Measurements from ENCODE around the gene UBE2E2. TPM values are rescaled to one million over a fixed set of nuclear protein-coding genes. Genes with fewer than 3 reads are reported as not detected.

Gene UBE2E2
- total RNA-seq, 4 donors from 2014 or later = 7.9 to 44.7 (median 26.6) TPM

DNA sequence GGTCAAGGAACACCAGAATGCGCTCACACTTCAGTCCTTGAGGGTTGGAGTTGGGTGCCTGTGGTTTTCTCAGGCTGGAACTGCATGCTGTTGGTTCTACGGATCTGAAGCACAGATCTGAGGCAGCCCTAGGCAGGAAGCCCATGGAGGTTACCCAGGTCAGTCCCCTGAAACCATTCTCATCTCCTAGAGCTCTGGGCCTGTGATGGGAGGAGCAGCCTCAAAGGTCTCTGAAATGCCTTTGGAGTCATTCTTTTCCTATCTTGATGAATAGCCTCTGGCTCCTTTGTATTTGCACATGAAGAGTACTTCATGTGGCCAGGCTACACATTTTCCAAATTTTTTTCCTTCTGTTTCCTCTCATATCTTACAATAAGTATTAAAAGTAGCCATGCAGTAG lies 423.3 kb downstream of the UBE2E2 start:
- Histone ChIP-seq H3K27me3 (no peaks in the 10 kb centered on the region), H3K4me3 (no peak overlapping the region), H3K36me3 (no peaks in the 10 kb centered on the region), H3K27ac (no peak overlapping the region), H3K4me1 (no peaks in the 10 kb centered on the region), H3K9me3 (no peaks in the 10 kb centered on the region)
- TF ChIP-seq, protein P1, sequence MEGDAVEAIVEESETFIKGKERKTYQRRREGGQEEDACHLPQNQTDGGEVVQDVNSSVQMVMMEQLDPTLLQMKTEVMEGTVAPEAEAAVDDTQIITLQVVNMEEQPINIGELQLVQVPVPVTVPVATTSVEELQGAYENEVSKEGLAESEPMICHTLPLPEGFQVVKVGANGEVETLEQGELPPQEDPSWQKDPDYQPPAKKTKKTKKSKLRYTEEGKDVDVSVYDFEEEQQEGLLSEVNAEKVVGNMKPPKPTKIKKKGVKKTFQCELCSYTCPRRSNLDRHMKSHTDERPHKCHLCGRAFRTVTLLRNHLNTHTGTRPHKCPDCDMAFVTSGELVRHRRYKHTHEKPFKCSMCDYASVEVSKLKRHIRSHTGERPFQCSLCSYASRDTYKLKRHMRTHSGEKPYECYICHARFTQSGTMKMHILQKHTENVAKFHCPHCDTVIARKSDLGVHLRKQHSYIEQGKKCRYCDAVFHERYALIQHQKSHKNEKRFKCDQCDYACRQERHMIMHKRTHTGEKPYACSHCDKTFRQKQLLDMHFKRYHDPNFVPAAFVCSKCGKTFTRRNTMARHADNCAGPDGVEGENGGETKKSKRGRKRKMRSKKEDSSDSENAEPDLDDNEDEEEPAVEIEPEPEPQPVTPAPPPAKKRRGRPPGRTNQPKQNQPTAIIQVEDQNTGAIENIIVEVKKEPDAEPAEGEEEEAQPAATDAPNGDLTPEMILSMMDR (IDR thresholded peaks at IDR 0.05 in 4 of 5, conservative IDR thresholded peaks at IDR 0.05 in 1 of 5) = no peak
- no peak for TF ChIP-seq POLR2A (IDR thresholded peaks at IDR 0.05)
- no peak for DNase-seq
- in situ Hi-C loops (cut with MboI; ENCODE audit: low sequenced_read_pairs in 4 of 4) = no loop called here
- intact Hi-C loops (cut with DNase I; ENCODE audit: low total_unique reads) = no loop called here
- no peak for ATAC-seq

DNA sequence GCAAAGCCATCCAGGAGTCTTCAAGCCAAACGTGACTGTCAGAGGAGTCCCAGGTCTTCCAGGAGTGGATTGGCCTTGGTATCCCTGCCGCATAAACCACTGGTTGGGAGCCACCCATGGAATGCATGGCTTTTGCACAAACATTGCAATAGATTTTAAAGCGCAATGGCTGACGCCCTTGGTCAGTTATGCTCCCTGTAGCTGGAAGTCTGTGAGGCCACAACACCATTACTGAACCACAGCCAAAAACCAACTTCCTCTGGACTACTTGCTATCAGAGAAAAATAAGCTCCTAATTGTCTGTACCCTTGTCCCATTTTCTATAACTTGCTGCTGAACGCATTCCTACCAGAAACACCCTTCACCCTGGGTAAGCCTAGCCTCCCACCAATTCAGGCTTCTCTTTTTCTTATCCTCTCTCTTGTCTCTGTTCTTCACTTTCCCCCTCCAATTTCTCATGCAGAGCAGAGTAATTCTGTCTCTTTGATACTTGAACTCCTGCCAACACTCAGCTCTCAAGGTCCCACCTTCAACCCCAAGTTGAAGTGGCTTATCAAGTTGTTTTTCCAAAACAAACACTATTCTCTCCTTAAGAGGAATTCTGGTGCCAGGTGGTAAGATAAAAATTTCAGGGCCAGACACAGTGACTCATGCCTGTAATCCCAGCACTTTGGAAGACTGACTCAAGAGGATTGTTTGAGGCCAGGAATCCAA lies 426.2 kb downstream of the UBE2E2 start:
- no peak for ATAC-seq
- H3K27me3 ChIP-seq = no peaks in the 10 kb centered on the region
- H3K36me3 ChIP-seq = no peaks in the 10 kb centered on the region
- intact Hi-C loops (cut with DNase I; ENCODE audit: low total_unique reads) = no loop called here
- TF ChIP-seq, protein P1 (IDR thresholded peaks at IDR 0.05 in 4 of 5, conservative IDR thresholded peaks at IDR 0.05 in 1 of 5) = no peak
- no peak for TF ChIP-seq POLR2A (IDR thresholded peaks at IDR 0.05)
- H3K4me1 ChIP-seq = no peaks in the 10 kb centered on the region
- H3K9me3 ChIP-seq = no peaks in the 10 kb centered on the region
- no peak overlapping the region for H3K27ac ChIP-seq
- H3K4me3 ChIP-seq = no peak overlapping the region
- no peak for DNase-seq
- in situ Hi-C loops (cut with MboI; ENCODE audit: low sequenced_read_pairs in 4 of 4) = no loop called here

DNA sequence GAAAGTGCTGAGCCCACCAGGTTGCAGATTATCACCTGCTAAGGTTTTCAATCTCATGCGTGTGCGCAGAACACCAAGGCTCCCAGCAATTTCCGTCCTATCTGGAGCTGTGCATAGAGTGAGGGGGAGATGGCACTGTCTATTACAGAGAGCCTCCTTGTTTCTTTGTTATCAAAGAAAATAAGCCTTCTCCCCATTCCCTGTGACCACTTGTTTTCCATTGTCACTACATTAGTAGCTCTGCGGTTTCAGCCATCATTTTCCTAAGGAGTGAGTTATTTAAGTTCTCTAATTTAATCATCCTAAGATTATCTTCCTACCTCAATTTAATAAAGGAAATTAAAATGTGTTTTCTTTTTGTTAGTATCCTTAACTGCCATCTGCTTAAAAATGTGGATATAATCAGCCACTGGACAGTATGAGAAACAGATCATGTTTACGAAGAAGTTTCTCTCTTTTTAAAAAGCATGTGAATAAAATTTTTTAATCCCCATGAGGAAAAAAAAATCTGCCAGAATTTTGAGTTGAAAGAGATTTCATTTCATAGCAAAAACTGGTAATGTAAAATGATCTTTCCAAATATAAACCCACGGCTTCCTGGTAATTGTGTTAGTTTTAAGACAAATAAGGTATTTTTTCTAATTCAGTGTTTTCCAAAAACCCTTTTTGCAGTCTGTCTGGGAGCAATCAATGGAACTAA lies 430.3 kb downstream of the UBE2E2 start:
- TF ChIP-seq, protein P1 (IDR thresholded peaks at IDR 0.05 in 4 of 5, conservative IDR thresholded peaks at IDR 0.05 in 1 of 5) = no peak
- TF ChIP-seq POLR2A (IDR thresholded peaks at IDR 0.05) = no peak
- intact Hi-C loops (cut with DNase I; ENCODE audit: low total_unique reads) (no loop called here), in situ Hi-C loops (cut with MboI; ENCODE audit: low sequenced_read_pairs in 4 of 4) (no loop called here)
- no peaks in the 10 kb centered on the region for H3K4me1 ChIP-seq
- H3K27me3 ChIP-seq = no peaks in the 10 kb centered on the region
- H3K36me3 ChIP-seq = no peaks in the 10 kb centered on the region
- no peak overlapping the region for H3K4me3 ChIP-seq
- DNase-seq = no peak
- H3K27ac ChIP-seq = no peak overlapping the region
- ATAC-seq = no peak
- no peaks in the 10 kb centered on the region for H3K9me3 ChIP-seq

DNA sequence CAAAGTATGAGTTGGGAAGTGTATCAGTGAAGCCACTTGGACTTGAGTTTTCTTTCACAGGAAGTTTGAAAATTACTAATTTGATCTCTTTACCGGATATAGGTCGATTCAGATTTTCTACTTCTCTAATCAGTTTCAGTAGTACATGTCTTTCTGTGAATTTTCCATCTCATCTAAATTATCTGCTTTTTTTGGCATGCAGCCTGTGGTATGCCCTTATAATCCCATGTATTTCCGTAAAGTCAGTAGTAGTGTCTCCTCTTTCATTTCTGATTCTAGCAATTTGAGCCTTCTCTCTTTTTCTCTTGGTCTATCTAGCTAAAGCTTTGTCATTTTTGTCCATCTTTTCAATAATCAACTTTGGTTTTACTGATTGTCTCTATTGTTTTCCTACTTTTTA lies 434.2 kb downstream of the UBE2E2 start:
- H3K4me3 ChIP-seq = no peak overlapping the region
- no peak overlapping the region for H3K27ac ChIP-seq
- no peaks in the 10 kb centered on the region for H3K9me3 ChIP-seq
- no peaks in the 10 kb centered on the region for H3K36me3 ChIP-seq
- DNase-seq (no peak), ATAC-seq (no peak)
- no peaks in the 10 kb centered on the region for H3K27me3 ChIP-seq
- in situ Hi-C loops (cut with MboI; ENCODE audit: low sequenced_read_pairs in 4 of 4) = no loop called here
- intact Hi-C loops (cut with DNase I; ENCODE audit: low total_unique reads) = no loop called here
- H3K4me1 ChIP-seq = no peaks in the 10 kb centered on the region
- no peak for TF ChIP-seq POLR2A (IDR thresholded peaks at IDR 0.05)
- TF ChIP-seq, protein P1 (IDR thresholded peaks at IDR 0.05 in 4 of 5, conservative IDR thresholded peaks at IDR 0.05 in 1 of 5) = no peak

Data from gastrocnemius medialis (tissue), 4 donors.